Measurements from ENCODE around the gene SPDYE4.

Gene SPDYE4

GRCh38 chr17:8753976-8754440, 4.3 kb downstream of the SPDYE4 start:
- Histone ChIP-seq H3F3A (ENCODE audit: low read depth) (no peaks in the 10 kb centered on the region), H3K4me2 (ENCODE audit: low read depth, low read length, poor library complexity, severe bottlenecking) (no peak overlapping the region), H3K9me3 (ENCODE audit: insufficient read depth, low read depth, low read length) (no peaks in the 10 kb centered on the region), H3K4me1 (ENCODE audit: insufficient read depth, low read length, poor library complexity, severe bottlenecking) (no peaks in the 10 kb centered on the region), H3K27me3 (ENCODE audit: insufficient read depth, low read length, poor library complexity, severe bottlenecking) (no peaks in the 10 kb centered on the region), H3K9me2 (replicated peaks; ENCODE audit: low read depth, low read length) (no peaks in the 10 kb centered on the region), H3K36me3 (ENCODE audit: insufficient read depth, low read length) (no peaks in the 10 kb centered on the region), H3K79me2 (ENCODE audit: insufficient read depth, low read length) (no peaks in the 10 kb centered on the region), H2AFZ (ENCODE audit: low read length) (no peak overlapping the region), H3K9ac (ENCODE audit: low read depth, low read length, poor library complexity, severe bottlenecking) (no peak overlapping the region), H4K20me1 (ENCODE audit: insufficient read depth, low read length, poor library complexity, severe bottlenecking) (no peaks in the 10 kb centered on the region), H3K4me3 (ENCODE audit: low read length, poor library complexity, severe bottlenecking) (no peak overlapping the region)
- no peak for TF ChIP-seq EZH2phosphoT487 (IDR thresholded peaks at IDR 0.05; ENCODE audit: borderline replicate concordance)
- TF ChIP-seq, protein P1, sequence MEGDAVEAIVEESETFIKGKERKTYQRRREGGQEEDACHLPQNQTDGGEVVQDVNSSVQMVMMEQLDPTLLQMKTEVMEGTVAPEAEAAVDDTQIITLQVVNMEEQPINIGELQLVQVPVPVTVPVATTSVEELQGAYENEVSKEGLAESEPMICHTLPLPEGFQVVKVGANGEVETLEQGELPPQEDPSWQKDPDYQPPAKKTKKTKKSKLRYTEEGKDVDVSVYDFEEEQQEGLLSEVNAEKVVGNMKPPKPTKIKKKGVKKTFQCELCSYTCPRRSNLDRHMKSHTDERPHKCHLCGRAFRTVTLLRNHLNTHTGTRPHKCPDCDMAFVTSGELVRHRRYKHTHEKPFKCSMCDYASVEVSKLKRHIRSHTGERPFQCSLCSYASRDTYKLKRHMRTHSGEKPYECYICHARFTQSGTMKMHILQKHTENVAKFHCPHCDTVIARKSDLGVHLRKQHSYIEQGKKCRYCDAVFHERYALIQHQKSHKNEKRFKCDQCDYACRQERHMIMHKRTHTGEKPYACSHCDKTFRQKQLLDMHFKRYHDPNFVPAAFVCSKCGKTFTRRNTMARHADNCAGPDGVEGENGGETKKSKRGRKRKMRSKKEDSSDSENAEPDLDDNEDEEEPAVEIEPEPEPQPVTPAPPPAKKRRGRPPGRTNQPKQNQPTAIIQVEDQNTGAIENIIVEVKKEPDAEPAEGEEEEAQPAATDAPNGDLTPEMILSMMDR (conservative IDR thresholded peaks at IDR 0.05; ENCODE audit: low read length), result peak; percentile 85

DNA sequence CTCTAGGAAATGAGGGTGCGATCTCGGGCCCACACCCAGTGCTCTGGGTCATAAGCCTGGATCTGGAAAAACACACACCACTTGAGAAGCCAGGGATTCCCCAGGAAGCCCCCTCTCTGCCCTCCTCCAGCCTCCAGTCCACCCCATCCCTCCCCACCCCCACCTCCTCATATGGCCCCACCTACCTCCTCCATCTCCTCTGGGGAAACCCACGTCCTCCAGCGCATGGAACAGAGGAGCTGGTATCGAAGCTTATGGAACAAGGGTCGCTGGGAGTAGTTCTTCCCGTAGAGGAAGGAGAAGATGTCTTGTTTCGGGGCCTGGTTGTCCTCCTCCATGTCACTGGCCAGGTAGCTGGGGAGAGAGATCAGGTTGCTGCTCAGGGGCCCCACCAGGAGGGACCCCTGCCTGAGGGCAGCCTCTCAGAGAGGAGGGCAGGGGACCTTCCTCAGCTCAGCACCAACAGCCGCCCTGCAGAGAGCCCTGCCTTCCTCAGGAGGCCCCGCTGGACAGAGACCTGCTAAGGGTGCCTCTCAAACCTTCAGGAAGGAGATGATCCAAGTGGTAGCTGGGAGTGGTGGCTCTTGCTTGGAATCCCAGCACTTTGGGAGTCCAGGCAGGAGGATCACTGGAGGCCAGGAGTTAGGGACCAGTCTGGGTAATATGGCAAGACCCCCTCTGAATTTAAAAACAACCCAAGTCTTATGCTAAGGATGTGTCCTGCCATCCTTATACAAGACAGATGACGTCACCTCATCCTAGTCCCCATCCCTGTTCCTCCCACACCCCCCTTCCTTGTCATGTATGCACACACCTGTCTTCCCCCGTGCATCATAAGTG, 5.0 kb downstream of the SPDYE4 start:
- H3K9me2 ChIP-seq (replicated peaks; ENCODE audit: low read depth, low read length), result no peaks in the 10 kb centered on the region
- no peak overlapping the region for H2AFZ ChIP-seq (ENCODE audit: low read length)
- no peak overlapping the region for H3K4me3 ChIP-seq (ENCODE audit: low read length, poor library complexity, severe bottlenecking)
- no peaks in the 10 kb centered on the region for H3K79me2 ChIP-seq (ENCODE audit: insufficient read depth, low read length)
- H4K20me1 ChIP-seq (ENCODE audit: insufficient read depth, low read length, poor library complexity, severe bottlenecking), result no peaks in the 10 kb centered on the region
- no peaks in the 10 kb centered on the region for H3K4me1 ChIP-seq (ENCODE audit: insufficient read depth, low read length, poor library complexity, severe bottlenecking)
- no peaks in the 10 kb centered on the region for H3K27me3 ChIP-seq (ENCODE audit: insufficient read depth, low read length, poor library complexity, severe bottlenecking)
- no peaks in the 10 kb centered on the region for H3K36me3 ChIP-seq (ENCODE audit: insufficient read depth, low read length)
- no peak overlapping the region for H3K9ac ChIP-seq (ENCODE audit: low read depth, low read length, poor library complexity, severe bottlenecking)
- H3F3A ChIP-seq (ENCODE audit: low read depth), result no peaks in the 10 kb centered on the region
- H3K9me3 ChIP-seq (ENCODE audit: insufficient read depth, low read depth, low read length), result no peaks in the 10 kb centered on the region
- H3K4me2 ChIP-seq (ENCODE audit: low read depth, low read length, poor library complexity, severe bottlenecking), result no peak overlapping the region
- TF ChIP-seq EZH2phosphoT487 (IDR thresholded peaks at IDR 0.05; ENCODE audit: borderline replicate concordance), result no peak
- TF ChIP-seq, protein P1 (conservative IDR thresholded peaks at IDR 0.05; ENCODE audit: low read length), result no peak

GRCh38 chr17:8749616-8750015, 8.7 kb downstream of the SPDYE4 start:
- Histone ChIP-seq H4K20me1 (ENCODE audit: insufficient read depth, low read length, poor library complexity, severe bottlenecking) (no peaks in the 10 kb centered on the region), H3F3A (ENCODE audit: low read depth) (no peaks in the 10 kb centered on the region), H3K27me3 (ENCODE audit: insufficient read depth, low read length, poor library complexity, severe bottlenecking) (no peaks in the 10 kb centered on the region), H3K79me2 (ENCODE audit: insufficient read depth, low read length) (no peaks in the 10 kb centered on the region), H3K9me3 (ENCODE audit: insufficient read depth, low read depth, low read length) (no peaks in the 10 kb centered on the region), H3K36me3 (ENCODE audit: insufficient read depth, low read length) (no peaks in the 10 kb centered on the region), H3K9ac (ENCODE audit: low read depth, low read length, poor library complexity, severe bottlenecking) (no peak overlapping the region), H3K4me1 (ENCODE audit: insufficient read depth, low read length, poor library complexity, severe bottlenecking) (peaks cover 8% of the 10 kb centered on the region), H3K4me3 (ENCODE audit: low read length, poor library complexity, severe bottlenecking) (no peak overlapping the region), H3K9me2 (replicated peaks; ENCODE audit: low read depth, low read length) (no peaks in the 10 kb centered on the region), H2AFZ (ENCODE audit: low read length) (no peak overlapping the region), H3K4me2 (ENCODE audit: low read depth, low read length, poor library complexity, severe bottlenecking) (no peak overlapping the region)
- no peak for TF ChIP-seq EZH2phosphoT487 (IDR thresholded peaks at IDR 0.05; ENCODE audit: borderline replicate concordance)
- TF ChIP-seq, protein P1 (conservative IDR thresholded peaks at IDR 0.05; ENCODE audit: low read length), result no peak
